OCI-LY3 (cell line): ENCODE data around the gene CCND1.

Experiments
- EZH2phosphoT487 ChIP-seq: fragments of 200-600 bp; shearing (Covaris generic); IDR thresholded peaks from 2 replicates; pipeline ENCODE4 v1.6.1; 2018; ENCODE audit warnings: antibody characterized with exemption, mixed run types, low read depth
- TF ChIP-seq, protein P1 (sequence below): fragments of 200-600, 300-600 bp; sonication (generic); IDR thresholded peaks from 2 replicates; pipeline ENCODE4 v1.5.1; 2014; ENCODE audit warnings: antibody characterized with exemption, low read length, low read depth

DNA sequence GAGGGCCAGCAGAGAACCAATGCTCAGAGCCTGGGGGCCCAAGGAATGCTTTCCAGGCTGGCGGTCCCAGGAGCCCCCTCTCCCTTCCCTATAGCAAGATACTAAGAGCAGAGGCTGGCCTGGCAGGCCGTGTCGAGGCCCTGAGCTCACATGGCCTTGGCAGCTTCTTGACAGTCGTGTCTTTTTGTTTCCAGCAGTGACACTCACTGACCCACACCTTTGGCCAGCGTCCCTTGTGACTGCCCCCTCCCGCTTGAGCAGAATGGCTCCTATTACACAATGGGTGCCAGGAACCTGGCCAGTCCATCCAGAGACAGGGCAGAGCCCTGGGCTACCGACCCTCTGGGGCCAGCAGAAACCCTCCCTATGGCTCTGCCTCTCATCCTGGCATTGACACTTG lies 6.4 kb upstream of the CCND1 start:
- TF ChIP-seq, protein P1, sequence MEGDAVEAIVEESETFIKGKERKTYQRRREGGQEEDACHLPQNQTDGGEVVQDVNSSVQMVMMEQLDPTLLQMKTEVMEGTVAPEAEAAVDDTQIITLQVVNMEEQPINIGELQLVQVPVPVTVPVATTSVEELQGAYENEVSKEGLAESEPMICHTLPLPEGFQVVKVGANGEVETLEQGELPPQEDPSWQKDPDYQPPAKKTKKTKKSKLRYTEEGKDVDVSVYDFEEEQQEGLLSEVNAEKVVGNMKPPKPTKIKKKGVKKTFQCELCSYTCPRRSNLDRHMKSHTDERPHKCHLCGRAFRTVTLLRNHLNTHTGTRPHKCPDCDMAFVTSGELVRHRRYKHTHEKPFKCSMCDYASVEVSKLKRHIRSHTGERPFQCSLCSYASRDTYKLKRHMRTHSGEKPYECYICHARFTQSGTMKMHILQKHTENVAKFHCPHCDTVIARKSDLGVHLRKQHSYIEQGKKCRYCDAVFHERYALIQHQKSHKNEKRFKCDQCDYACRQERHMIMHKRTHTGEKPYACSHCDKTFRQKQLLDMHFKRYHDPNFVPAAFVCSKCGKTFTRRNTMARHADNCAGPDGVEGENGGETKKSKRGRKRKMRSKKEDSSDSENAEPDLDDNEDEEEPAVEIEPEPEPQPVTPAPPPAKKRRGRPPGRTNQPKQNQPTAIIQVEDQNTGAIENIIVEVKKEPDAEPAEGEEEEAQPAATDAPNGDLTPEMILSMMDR, result no peak
- TF ChIP-seq EZH2phosphoT487, result no peak
